K562 treated with DMSO at 1 percent for 48 hours (cell line): ENCODE measurements around the gene TP53INP2. TPM values are rescaled to one million over a fixed set of nuclear protein-coding genes. Genes with fewer than 3 reads are reported as not detected.

Experiments used
- total RNA-seq: library from RNA; unstranded; fragments of 300-600 nt; gene quantifications from 2 replicates; pipeline ENCODE4 v1.2.3, GENCODE V29; 2022; ENCODE audit warnings: low replicate concordance; ENCODE audit errors: extremely low read depth

Gene TP53INP2, protein sequence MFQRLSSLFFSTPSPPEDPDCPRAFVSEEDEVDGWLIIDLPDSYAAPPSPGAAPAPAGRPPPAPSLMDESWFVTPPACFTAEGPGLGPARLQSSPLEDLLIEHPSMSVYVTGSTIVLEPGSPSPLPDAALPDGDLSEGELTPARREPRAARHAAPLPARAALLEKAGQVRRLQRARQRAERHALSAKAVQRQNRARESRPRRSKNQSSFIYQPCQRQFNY
- not detected in 2 replicates for total RNA-seq

DNA sequence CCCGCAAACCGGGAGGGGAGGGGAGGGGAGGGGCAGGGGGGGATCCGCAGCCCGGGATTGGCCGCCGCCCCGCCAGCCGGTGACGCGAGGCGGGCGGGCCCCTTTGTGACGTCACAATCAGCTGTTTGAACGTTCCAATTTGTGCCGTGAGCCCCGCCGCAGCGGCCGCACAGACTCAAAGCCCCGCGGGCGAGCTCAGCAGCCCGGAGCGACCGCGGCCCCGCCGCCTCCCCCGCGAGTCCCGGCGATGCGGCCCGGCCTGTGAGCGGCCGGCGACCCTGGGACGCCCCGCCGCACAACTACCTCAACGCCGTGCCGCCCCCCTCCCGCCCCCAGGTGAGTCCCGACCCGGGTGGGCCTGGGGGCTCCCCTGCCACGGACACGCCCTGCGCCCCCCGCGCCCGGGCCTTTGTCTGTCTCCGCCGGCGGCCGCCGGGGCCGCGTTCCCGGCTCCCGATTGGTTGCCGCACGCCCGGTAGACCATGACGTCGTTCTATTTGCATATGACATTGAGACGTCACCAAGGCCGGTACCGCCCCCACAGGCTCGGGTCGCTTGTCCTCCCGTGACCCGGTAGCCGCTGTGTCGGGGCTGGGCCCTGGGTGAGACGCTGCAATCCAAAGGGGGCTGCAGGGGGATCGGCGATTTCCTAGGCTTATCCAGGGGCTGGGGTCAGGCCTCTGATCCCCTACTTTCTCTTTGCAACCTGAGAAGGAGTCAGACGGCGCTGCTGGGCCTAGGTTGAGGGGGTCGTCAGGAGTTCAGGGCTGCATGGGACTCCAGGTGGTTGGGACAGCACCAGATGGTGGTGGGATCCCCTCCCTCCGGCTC is at the start of gene TP53INP2:
Gene TP53INP2, plus strand, starts transcription at position 168 of the 831 bp plus-strand sequence. CDS start 4,396 bp downstream, outside the sequence.

GRCh38 chr20:34676642-34677373 is 27.3 kb upstream of the TP53INP2 start, which contains the start of gene PIGU:
TSS of gene PIGU (minus strand) at chr20:34677092. CDS start at chr20:34677085, 7 bp downstream.

Other genes starting within 250 kb of the TP53INP2 start
- gene DYNLRB1, start 187.9 kb upstream of the TP53INP2 start, total RNA-seq, result not detected in 2 replicates
- gene MAP1LC3A, start 145.6 kb upstream of the TP53INP2 start, total RNA-seq, result not detected in 2 replicates
- not detected in 2 replicates for gene PIGU, start 27.3 kb upstream of the TP53INP2 start, total RNA-seq
- not detected in 2 replicates for gene NCOA6, start 121.3 kb downstream of the TP53INP2 start, total RNA-seq
- gene GGT7, start 168.5 kb downstream of the TP53INP2 start, total RNA-seq, result not detected in 2 replicates
- not detected in 2 replicates for gene ACSS2, start 172.3 kb downstream of the TP53INP2 start, total RNA-seq